ENCODE results near the gene AMZ1. TPM values are rescaled to one million over a fixed set of nuclear protein-coding genes. Genes with fewer than 3 reads are reported as not detected.

The AMZ1 gene
- total RNA-seq, 1 experiment from 2014 or later = 0.74 TPM

DNA sequence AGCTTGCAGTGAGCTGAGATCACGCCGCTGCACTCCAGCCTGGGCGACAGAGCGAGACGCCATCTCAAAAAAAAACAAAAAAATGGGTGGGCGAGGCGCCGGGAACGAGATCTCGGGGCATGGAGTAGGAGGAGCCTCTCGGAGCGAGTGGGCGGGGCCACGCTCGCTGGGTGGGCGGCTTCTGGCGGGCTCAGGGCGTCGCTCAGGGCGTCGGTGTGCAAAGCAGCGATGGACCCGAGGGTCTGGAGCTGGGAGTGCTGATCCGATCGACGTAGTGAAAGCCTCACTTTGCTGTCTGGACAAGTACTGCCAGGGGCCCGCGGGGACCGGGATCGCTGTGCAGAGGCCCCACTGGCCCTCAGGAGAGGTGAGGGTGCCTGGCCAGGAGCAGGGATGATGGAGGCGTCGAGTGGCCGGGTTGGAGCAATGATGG is 22.6 kb upstream of the AMZ1 start:
- Histone ChIP-seq H3K4me2 (ENCODE audit: insufficient read depth, insufficient read length, low read length) (no peak overlapping the region), H3K23me2 (ENCODE audit: insufficient read length, low read depth, low read length, poor library complexity, severe bottlenecking) (no peaks in the 10 kb centered on the region), H3K56ac (ENCODE audit: insufficient read length, low read depth, low read length) (no peak overlapping the region), H3K4ac (ENCODE audit: low read depth, low read length) (no peak overlapping the region), H2BK12ac (ENCODE audit: insufficient read length, low read depth, low read length) (no peak overlapping the region), H3K27ac (ENCODE audit: insufficient read length, low read depth, low read length) (no peak overlapping the region), H3K9ac (ENCODE audit: extremely low read depth, insufficient read length, low read length) (no peak overlapping the region), H3K79me1 (ENCODE audit: insufficient read depth, low read depth, low read length, poor library complexity, severe bottlenecking) (no peaks in the 10 kb centered on the region), H3K27me3 (ENCODE audit: insufficient read depth, low read length) (no peaks in the 10 kb centered on the region; the same call in 1 of the 2 replicates), H4K91ac (ENCODE audit: insufficient read length, low read depth, low read length) (no peak overlapping the region), H2BK15ac (ENCODE audit: low read depth, low read length) (no peak overlapping the region), H3K23ac (ENCODE audit: insufficient read length, low read depth, low read length) (no peak overlapping the region), H4K8ac (replicated peaks; ENCODE audit: insufficient read length, low read depth, low read length) (no peak overlapping the region), H2BK5ac (ENCODE audit: insufficient read length, low read length) (no peak overlapping the region), H3T11ph (ENCODE audit: low read length) (no peak overlapping the region), H3K4me1 (ENCODE audit: insufficient read depth, low read length) (no peaks in the 10 kb centered on the region; the same call in 1 of the 2 replicates), H4K5ac (ENCODE audit: insufficient read length, low read depth, low read length) (no peak overlapping the region), H3K79me2 (ENCODE audit: insufficient read depth, low read length) (no peaks in the 10 kb centered on the region), H2AFZ (ENCODE audit: low read length) (no peak overlapping the region), H3K14ac (ENCODE audit: insufficient read depth, low read length) (no peak overlapping the region), H3K9me3 (ENCODE audit: control insufficient read depth, low read depth, low read length) (no peaks in the 10 kb centered on the region), H2BK120ac (ENCODE audit: low read depth, low read length, poor library complexity, severe bottlenecking) (no peak overlapping the region), H2BK20ac (ENCODE audit: low read depth, low read length, poor library complexity, severe bottlenecking) (no peak overlapping the region), H4K20me1 (ENCODE audit: control insufficient read depth, insufficient read depth, insufficient read length) (no peaks in the 10 kb centered on the region), H2AK5ac (ENCODE audit: insufficient read length, low read length) (no peak overlapping the region), H3K18ac (ENCODE audit: insufficient read length, low read depth, low read length) (no peak overlapping the region)
- Mint-ChIP-seq H3K36me3 (ENCODE audit: insufficient read depth in 1 of 3, low read depth in 3 of 3) (peaks cover 2 to 12% (median 7%) of the 10 kb centered on the region in 3 experiments; a peak in 6 of 7 replicates), H3K27ac (no peak overlapping the region; a peak in 1 of 7 replicates), H3K27me3 (ENCODE audit: low read depth) (peaks cover 37% of the 10 kb centered on the region), H3K9me3 (peaks cover 2 to 5% of the 10 kb centered on the region in 2 experiments; a peak in 3 of 5 replicates), H3K4me3 (no peak overlapping the region), H3K4me1 (peaks cover 5 to 14% of the 10 kb centered on the region in 2 experiments; a peak in 2 of 4 replicates)
- no peak for DNase-seq
- TF ChIP-seq, protein P1, sequence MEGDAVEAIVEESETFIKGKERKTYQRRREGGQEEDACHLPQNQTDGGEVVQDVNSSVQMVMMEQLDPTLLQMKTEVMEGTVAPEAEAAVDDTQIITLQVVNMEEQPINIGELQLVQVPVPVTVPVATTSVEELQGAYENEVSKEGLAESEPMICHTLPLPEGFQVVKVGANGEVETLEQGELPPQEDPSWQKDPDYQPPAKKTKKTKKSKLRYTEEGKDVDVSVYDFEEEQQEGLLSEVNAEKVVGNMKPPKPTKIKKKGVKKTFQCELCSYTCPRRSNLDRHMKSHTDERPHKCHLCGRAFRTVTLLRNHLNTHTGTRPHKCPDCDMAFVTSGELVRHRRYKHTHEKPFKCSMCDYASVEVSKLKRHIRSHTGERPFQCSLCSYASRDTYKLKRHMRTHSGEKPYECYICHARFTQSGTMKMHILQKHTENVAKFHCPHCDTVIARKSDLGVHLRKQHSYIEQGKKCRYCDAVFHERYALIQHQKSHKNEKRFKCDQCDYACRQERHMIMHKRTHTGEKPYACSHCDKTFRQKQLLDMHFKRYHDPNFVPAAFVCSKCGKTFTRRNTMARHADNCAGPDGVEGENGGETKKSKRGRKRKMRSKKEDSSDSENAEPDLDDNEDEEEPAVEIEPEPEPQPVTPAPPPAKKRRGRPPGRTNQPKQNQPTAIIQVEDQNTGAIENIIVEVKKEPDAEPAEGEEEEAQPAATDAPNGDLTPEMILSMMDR (conservative IDR thresholded peaks at IDR 0.05) = no peak
- WGBS (ENCODE audit: extremely low coverage, insufficient read length, low lambda C conversion rate) = no CpG with 5 or more reads among the region's 33 CpGs

Measured in H9 (cell line).